NCI-H2196 treated with DMSO at 0.1 percent for 48 hours (cell line): ENCODE measurements around the gene TAS2R7.
"Not testable (repeated sequence)": the region's sequence is repeated elsewhere in the genome, so short reads cannot be mapped to it uniquely, and the experiment has no call there.

Experiments
- DNase-seq: peaks from one replicate; lab custom pipeline; 2025; ENCODE audit not compliant: unreplicated experiment; lab: John Stamatoyannopoulos, UW

Gene TAS2R7, protein sequence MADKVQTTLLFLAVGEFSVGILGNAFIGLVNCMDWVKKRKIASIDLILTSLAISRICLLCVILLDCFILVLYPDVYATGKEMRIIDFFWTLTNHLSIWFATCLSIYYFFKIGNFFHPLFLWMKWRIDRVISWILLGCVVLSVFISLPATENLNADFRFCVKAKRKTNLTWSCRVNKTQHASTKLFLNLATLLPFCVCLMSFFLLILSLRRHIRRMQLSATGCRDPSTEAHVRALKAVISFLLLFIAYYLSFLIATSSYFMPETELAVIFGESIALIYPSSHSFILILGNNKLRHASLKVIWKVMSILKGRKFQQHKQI

DNA sequence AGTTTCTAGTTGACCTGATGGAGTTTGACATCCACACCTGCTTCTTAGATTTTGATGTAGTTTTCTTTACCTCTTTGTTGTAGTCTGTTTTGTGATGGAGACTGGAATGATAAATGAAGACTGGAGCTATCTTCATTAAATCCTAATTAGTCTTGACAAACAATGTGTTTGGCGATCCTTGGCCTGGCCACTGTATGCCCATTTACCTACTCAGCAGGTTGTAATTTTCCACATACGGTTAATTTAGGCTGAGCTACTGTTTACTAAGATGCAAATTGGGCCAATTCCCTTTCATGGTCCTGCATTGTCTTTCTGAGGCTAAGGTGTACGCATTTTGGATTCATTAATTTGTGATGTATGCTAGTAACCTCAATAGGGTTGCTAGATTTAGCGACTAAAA, at the start of gene TAS2R7:
Gene TAS2R7, minus strand, starts transcription at position 41 of the 400 bp plus-strand sequence. CDS start 57 bp downstream, outside the sequence.
- no peak for DNase-seq

DNA sequence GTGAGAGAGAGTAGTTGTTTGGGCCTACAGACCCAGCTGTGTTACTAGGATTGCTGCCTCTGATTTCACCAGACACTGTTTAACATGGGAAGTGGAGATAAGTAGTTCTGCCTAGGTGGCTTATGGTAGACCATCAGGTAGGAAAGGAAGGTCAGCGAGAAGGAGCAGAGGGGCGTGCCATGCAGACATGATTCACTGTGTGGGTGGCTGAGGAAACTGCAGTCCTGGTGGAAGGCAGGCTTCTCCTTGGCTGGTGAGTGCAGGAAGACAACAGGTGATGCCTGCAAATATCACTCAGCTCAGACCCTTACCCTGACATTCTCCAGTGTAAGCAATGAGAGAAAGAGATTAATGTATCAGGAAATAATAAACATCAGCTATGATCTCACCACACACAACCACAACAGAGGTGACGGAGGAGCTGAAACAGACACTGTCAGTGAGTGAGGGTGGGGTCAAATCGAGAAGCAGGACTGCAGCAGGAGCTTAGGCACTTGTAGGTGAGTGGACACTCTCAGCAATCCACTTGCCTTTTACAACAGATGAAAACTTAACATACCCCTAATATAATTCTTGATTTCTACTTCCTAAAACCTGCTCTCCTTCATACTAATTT, 48.9 kb upstream of the TAS2R7 start:
- no peak for DNase-seq

DNA sequence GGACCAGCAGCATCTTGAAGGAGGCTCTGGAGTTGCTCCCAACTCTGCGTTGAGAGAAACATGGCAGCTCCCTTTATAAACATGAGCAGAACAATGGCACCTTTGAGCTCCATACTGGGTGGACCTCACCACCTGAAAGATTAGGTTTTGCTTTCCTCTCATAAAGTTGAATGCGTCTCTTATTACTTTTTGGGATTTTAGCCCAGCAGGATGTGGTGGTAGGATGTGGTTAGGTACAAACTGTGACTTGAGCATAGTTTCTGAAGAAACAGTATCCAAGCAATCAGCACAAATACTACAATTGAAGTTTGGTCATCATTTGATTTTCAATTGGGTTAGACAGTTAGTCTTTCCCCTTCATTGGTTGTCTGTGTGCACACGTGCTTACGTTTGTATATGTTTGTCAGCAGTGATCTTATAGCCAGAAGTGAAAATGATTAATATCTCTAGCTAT, 47.0 kb upstream of the TAS2R7 start, which contains the start of gene PRR4:
Gene PRR4, minus strand, starts transcription at position 51 of the 454 bp plus-strand sequence. Its CDS starts 38 bp downstream, at position 13.
- DNase-seq = no peak

DNA sequence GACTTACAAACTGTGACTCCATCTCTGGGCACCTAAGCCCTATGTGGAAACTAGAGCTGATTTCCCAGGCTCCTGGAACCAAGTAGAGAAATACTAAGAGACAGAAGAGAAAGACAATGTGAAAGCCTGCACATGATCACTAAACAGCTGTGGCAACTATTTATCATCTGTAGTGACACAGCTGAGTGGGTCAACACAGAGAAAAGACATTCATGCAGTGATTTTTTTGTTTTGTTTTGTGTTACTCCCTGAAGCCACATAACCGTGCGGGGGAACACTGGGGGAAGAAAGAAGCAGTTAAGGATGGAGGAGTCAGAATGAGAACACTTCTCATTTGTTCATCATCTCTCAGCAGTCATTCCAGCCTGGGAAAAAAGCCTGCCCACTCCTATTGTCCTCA, 45.3 kb upstream of the TAS2R7 start:
- DNase-seq = no peak

DNA sequence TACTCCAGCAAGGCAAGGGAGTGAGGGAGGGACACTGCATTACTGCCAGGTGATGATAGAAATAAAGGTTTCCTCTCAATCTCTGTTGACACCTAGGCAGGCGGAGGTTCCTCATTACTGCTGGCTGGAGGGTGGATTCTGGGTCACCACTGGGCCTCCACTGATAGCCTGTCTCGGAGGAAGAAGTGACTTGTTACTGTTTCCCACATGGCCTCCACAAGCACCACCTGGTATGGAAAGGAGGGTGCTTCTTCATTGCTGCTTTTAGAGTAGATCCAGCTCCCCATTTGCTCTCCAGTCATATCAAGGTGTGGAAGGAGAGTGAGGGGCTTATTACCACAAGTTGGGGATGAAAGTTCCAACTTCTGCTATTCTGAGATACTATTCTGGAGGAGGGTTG, 40.4 kb upstream of the TAS2R7 start:
- no peak for DNase-seq

DNA sequence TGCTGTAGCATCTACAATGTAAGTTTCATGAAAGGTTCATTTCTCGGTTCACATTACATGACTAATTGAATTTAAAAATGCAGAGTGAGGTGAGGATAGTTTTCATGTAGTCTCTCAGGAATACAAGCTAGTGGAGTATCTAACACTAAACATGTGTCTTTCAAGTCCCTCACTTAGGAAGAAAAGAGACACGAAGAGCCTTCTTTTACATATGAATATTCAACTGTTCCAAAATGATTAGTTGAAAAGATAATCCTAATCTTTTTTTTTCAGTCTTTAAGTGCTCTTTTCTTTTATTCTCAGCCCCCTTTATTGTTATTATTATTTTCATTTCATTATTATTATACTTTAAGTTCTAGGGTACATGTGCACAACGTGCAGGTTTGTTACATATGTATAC, 36.0 kb upstream of the TAS2R7 start:
- DNase-seq = no peak

DNA sequence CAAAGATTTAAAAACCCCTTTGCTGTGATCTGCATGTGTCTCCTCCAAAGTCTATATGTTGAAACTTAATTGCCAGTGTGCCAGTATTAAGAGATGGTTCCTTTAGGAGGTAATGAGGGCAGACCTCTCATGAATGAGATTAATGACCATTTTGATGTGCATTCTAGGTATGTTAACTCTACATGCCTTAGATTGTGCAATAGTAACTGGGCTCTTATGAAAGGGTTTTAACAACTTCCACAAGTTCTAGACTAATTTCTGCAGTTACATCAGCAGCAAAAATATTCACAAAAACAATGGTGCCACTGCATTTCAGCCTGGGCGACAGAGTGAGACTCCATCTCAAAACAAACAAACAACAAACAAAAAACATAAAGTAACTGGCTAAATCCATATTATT, 27.6 kb upstream of the TAS2R7 start:
- no peak for DNase-seq

DNA sequence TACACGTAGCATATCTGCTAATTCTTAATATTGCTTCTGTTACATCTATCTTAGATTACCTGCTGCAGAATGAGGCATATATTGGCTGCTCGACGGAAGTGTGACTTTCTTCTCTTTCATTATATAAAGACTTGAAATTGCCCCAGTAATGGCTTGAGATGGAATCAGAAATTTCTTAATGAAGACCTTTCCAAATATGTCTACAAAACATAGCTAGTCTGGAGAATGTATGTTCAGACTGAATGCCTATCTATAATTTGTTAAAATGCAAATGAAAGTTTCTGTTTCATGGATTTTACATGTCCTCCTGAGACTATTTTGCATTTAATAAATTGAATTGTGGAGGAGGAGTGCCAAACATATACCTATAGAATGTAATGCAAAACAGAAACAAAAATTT, 23.8 kb upstream of the TAS2R7 start, which contains the start of gene TAS2R10:
Gene TAS2R10, minus strand, starts transcription at position 101 of the 400 bp plus-strand sequence. Its CDS starts 89 bp downstream, at position 12.
- no peak for DNase-seq

DNA sequence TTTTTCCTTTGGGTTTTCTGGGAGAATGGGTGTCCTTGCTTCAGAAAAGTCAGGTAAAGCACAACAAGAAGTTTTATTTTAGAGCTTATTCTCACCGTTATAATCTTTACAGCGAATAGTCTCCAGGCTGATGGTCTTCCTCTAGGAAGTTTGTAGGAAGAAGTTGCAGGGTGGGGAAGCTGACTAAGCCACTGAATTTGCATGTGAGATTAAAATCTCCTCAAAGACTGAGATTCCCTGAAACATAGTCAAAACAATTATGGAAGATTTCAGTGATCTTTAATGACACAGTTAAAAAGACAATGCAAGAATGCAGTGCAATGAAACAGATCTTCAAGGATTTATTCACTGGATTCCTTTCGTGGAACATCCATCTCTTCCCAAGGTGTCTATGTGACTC, 22.5 kb upstream of the TAS2R7 start:
- DNase-seq = no peak

DNA sequence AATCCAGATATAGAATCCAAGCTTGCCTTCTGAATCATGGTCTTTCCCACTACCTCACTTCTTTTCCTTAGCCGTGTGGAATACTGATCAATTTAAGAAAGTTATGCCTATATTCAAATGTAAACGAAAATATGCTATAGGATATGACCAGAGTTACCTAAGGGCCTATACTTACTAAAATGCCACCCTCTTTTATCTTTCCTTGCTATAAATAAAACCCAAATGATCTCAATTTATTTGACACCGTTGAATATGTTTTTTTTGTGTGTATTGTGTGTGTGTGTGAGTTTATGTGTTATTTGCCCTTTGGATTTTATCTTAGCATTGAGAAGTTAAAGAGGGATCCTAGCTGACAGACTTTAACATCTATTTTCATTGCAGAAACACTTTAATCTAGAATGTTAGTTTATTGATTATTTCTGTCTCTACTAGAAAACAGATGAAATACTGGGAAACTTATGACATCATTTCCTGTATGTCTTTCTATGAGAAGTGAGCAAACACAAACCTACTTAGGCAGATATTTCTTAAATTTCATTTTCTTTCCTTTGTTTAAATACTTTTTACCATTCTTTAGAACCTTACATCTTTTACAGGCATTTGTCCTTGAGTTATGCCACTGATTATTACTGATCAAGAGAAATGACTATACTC, 9.6 kb upstream of the TAS2R7 start:
- DNase-seq = no peak

DNA sequence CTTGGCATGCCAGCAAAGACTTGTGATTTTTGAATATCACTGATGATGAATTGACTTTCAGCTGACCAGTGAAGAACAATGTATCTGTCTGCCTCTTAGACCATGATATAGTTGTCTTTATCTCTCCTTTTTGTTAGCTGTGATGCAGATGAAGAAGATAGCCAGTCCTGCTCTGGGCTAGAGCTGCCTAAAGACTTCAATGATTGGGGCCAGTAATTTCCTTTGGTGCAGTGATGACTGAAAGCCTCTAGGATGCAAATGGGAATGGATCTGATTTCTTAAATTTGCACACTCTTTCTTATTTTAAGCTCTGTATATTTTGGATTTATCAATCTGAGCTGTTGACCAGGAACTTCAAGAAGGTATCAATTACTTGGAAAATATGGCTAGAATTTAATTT, 7.6 kb upstream of the TAS2R7 start, which contains the start of gene TAS2R9:
Gene TAS2R9, minus strand, starts transcription at position 101 of the 400 bp plus-strand sequence. Its CDS starts 93 bp downstream, at position 8.
- no peak for DNase-seq

DNA sequence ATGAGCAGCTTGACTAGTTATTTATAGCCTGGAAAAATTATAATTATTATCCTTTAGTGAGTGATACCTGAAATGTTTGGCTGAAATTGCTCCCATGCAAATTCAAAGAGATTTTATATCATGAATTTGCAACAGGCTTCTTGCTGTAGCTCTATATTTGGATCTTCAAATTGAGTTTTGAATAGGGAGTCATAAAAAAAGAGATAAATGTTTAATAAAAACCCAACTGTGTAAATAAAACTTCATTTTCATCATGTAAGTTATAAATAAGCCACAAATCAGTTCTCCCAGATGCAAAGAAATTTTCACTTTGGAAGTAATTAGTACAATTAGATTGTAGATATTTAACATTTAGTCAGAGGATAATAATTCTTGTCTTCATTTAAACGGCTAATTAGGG, 4.8 kb upstream of the TAS2R7 start, which contains the start of gene TAS2R8:
Gene TAS2R8, minus strand, starts transcription at position 101 of the 400 bp plus-strand sequence. CDS start 306 bp downstream, outside the sequence.
- no peak for DNase-seq

DNA sequence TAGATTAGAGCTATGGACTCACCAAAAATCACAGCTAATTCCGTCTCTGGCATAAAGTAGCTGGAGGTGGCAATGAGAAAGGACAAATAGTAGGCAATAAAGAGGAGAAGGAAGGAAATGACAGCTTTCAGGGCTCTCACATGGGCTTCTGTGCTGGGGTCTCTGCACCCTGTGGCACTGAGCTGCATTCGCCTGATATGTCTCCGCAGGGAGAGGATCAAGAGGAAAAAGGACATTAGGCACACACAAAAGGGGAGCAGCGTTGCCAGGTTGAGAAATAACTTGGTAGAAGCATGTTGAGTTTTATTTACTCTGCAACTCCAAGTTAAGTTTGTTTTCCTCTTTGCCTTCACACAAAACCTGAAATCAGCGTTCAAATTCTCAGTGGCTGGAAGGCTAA, 686 bp downstream of the TAS2R7 start:
- no peak for DNase-seq

DNA sequence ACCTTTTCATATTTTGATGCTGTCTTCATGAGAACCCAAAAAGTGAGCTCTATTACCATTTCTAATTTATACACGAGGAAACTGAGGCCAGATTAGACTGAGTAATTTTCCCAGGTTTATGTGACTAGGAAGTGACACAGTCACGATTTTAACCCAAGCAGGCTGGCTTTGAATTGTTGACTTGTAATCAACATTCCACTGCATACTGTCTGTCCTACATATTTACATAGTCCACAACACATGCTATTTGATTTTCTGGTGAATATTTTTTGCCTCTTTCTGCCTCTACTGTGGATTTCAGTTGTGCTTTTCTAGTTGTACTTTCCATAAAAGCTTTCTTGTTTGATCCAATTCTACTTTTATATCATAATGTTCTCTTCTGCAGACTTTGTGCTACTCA, 8.2 kb downstream of the TAS2R7 start:
- no peak for DNase-seq

DNA sequence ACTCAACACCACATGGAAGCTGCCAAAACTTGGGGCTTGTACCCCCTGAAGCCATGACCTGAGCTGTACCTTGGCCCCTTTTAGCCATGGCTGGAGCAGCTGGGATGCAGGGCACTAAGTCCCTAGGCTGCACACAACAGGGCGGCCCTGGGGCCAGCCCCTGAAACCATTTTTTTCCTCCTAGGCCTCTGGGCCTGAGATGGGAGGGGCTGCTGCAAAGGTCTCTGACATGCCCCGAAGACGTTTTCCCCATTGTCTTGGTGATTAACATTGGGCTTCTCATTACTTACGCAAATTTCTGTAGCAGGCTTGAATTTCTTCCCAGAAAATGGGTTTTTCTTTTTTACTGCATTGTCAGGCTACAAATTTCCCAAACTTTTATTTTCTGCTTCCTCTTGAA, 10.7 kb downstream of the TAS2R7 start:
- DNase-seq = not testable (repeated sequence)

DNA sequence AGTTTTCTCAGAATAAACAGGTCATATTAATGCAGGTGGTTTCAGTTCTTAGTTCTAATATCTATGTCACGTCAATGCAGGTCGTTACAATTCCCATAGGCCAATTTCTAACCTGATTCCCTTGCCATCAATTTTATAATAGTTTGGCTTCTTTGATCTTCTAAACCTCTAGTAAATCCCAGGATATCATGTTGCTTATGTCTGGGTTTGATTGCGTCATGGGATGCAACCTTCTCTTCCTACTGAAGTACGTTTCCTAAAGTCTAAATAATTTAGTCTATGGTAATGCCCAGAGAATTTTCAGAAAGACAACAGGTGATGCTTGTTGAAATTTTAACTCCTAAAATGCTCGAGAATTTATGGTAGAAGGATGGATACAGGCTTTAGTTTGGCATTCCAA, 19.2 kb downstream of the TAS2R7 start:
- no peak for DNase-seq

DNA sequence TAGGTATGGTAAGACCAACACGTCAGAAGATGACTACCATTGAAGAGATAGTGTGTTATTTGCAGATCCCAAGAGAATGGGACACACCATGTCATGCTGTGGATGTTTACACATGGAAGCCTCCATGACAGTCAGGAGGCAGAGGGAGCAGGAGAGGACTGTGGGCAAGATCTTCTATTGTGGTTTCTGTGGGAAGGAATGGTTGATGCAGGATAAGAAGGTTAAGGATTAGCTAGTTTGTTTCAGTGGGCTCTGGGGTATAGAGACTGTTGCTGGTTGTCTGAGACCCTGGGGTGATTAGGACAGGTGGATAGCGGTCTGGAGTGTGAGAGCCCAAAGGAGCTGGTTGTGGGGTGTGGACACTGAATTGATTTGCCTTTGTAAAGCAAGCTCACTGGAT, 23.3 kb downstream of the TAS2R7 start:
- no peak for DNase-seq

DNA sequence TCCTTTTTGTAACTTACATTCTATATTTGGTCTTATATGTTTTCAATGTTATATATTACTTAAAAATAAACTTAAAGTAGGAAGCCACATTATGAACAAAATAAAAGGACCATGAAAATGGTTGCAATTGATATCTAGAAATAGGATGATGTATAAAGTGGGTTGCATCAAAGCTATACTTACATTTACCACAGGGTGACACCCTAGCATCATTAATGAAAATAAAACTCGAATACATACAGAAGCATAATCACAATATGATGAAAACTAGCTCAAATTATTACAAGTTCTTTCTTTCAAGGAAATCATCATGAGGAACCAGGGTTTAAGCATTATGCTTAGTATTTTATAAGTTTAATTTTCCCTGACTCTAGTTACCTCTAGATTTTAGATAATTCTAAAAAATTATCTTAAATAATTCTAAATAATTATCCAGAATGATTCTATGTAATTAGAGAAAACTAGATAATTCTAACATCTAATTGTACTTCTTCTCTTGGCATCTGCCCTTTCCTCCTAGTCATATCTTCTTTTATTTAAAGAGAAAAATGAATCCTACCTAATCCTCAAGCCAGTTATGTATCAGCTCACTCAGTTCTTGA, 31.2 kb downstream of the TAS2R7 start:
- no peak for DNase-seq

DNA sequence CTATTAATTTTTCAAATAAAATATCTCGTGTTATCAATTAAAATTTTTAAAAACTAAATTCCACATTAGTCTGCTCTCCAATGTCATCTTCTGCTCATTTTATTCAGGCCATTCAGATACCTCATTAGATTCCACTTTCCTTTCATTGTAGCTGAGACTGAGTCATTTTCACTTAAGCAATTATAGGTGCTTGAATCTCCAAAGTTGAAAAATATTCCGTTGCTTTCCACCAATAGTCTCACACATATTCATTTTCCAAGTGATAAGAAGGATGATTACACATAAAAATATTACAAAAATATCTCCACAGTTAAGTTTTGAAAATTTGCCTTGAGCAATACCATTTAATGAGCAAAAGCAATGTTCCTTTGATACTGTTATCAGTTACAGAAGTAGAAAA, 42.8 kb downstream of the TAS2R7 start:
- DNase-seq = no peak

DNA sequence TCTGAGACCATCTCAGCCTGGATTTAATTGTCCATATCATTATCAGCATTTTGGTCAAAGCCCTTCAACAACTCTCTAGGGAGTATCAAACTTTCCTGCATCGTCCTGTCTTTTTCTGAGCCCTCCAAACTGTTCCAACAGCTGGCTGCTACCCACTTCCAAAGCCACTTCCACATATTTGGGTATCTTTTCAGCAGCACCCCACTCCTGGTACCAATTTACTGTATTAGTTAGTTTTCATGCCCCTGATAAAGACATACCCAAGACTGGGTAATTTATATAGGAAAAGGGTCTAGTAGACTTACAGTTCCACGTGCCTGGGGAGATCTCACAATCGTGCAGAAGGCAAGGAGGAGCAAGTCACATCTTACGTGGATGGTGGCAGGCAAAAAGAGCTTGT, 46.2 kb downstream of the TAS2R7 start:
- DNase-seq = no peak

DNA sequence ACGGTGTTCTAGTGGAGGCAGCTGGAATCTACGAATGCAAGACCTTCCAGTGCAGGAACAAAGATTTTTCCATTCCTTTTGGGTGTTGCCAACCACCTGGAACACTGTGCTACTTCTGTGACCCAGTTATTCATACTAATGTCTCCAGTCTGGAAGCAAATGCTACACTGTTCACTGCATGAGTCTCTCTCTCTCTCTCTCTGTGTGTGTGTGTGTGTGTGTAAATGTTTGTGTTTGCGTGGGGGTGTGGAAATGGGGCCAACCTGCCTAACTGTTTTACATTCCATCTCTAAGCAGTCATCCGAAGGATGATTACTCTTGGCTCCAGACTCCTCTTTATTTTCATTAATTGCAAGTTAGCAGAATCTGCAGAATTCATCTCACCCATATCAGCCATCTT, 49.4 kb downstream of the TAS2R7 start:
- no peak for DNase-seq
